Lower lobe of right lung (tissue), 2 donors: ENCODE results near the gene C2CD4C. TPM values are rescaled to one million over a fixed set of nuclear protein-coding genes. Genes with fewer than 3 reads are reported as not detected.

Experiments
- ATAC-seq, 2 donors: fragments of 200-7000 bp; cut with Tn5 transposase; one replicate each; pipeline ENCODE4 v1.9.1; 2020 to 2022; ENCODE audit warnings: mild to moderate bottlenecking in 2 of 2, moderate library complexity in 2 of 2
- DNase-seq: peaks from one replicate; pipeline ENCODE4 v3.0.0-alpha.2; 2020
- H3K27ac ChIP-seq: fragments of 200-600 bp; one replicate; pipeline ENCODE4 v1.8.0; 2022
- H3K27me3 ChIP-seq: fragments of 200-600 bp; one replicate; pipeline ENCODE4 v1.8.0; 2022; ENCODE audit warnings: low read depth
- H3K36me3 ChIP-seq: fragments of 200-600 bp; one replicate; pipeline ENCODE4 v1.8.0; 2022; ENCODE audit warnings: mild to moderate bottlenecking
- H3K4me1 ChIP-seq: fragments of 200-600 bp; one replicate; pipeline ENCODE4 v1.8.0; 2022
- H3K4me3 ChIP-seq: fragments of 200-600 bp; one replicate; pipeline ENCODE4 v1.8.0; 2022; ENCODE audit warnings: mild to moderate bottlenecking
- H3K9me3 ChIP-seq: fragments of 200-600 bp; one replicate; pipeline ENCODE4 v1.8.0; 2022
- intact Hi-C: fragments of 100-400 bp; cut with DNase I; formaldehyde crosslinking; loops from one replicate; pipeline ENCODE4 v1.11.0; 2022
- total RNA-seq: library from RNA; stranded (reverse); fragmentation: NEBNext Ultra II Directional; extraction: Animal tissue kit (Norgen Biotek cat#: 25700); gene quantifications from one replicate; pipeline ENCODE4 v1.2.1, GENCODE V29; 2021
- TF ChIP-seq, protein P1 (sequence below): fragments of 200-600 bp; IDR thresholded peaks from one replicate; pipeline ENCODE4 v1.8.0; 2022; ENCODE audit warnings: antibody characterized with exemption, mild to moderate bottlenecking
- donor health status: DM: no; HTN: yes; CAD: no; lungs with severe emphysema.

C2CD4C gene
- total RNA-seq, 1 donor from 2014 or later = 2.2 TPM

DNA sequence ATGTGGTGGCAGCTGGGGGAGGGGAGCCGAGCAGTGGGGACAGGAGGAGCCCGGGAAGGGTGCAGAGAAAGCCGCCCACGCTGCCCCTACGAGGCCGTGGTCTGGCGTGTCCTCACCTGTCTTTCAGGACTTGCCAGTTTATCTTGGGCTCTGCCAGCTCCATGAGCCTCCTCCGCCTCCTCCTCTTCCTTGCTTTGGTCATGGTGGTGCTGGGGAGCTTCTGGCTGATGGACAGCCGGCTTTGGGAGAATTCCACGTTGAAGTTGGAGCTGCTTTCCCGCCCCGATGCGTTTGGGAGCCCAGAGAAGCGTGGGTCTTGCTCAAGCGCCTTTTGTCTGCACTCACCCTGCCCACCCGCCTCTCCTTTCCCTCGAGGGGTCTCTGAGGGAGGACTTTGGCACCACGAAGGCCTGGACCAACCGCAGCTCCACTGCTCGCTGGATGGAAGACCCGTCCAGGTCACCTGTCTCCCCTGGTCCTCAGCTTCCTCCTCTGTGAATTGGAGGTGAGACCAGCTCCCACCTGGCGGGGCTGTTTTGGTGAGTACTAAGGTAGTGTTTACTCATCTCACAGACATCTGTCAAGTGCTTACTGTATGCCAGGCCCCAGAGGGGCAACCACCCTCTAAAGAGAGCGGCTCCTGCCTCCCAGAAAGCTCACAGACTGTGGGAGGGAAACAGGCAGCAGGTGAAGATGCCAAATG is 34.6 kb downstream of the C2CD4C start:
- intact Hi-C loops = no loop called here
- TF ChIP-seq, protein P1, sequence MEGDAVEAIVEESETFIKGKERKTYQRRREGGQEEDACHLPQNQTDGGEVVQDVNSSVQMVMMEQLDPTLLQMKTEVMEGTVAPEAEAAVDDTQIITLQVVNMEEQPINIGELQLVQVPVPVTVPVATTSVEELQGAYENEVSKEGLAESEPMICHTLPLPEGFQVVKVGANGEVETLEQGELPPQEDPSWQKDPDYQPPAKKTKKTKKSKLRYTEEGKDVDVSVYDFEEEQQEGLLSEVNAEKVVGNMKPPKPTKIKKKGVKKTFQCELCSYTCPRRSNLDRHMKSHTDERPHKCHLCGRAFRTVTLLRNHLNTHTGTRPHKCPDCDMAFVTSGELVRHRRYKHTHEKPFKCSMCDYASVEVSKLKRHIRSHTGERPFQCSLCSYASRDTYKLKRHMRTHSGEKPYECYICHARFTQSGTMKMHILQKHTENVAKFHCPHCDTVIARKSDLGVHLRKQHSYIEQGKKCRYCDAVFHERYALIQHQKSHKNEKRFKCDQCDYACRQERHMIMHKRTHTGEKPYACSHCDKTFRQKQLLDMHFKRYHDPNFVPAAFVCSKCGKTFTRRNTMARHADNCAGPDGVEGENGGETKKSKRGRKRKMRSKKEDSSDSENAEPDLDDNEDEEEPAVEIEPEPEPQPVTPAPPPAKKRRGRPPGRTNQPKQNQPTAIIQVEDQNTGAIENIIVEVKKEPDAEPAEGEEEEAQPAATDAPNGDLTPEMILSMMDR = no peak
- no peak for ATAC-seq
- DNase-seq = no peak
- no peak overlapping the region for H3K4me3 ChIP-seq
- H3K4me1 ChIP-seq = peaks cover 7% of the 10 kb centered on the region
- H3K9me3 ChIP-seq = no peaks in the 10 kb centered on the region
- no peaks in the 10 kb centered on the region for H3K36me3 ChIP-seq
- no peak overlapping the region for H3K27ac ChIP-seq
- H3K27me3 ChIP-seq = peaks cover 29% of the 10 kb centered on the region

DNA sequence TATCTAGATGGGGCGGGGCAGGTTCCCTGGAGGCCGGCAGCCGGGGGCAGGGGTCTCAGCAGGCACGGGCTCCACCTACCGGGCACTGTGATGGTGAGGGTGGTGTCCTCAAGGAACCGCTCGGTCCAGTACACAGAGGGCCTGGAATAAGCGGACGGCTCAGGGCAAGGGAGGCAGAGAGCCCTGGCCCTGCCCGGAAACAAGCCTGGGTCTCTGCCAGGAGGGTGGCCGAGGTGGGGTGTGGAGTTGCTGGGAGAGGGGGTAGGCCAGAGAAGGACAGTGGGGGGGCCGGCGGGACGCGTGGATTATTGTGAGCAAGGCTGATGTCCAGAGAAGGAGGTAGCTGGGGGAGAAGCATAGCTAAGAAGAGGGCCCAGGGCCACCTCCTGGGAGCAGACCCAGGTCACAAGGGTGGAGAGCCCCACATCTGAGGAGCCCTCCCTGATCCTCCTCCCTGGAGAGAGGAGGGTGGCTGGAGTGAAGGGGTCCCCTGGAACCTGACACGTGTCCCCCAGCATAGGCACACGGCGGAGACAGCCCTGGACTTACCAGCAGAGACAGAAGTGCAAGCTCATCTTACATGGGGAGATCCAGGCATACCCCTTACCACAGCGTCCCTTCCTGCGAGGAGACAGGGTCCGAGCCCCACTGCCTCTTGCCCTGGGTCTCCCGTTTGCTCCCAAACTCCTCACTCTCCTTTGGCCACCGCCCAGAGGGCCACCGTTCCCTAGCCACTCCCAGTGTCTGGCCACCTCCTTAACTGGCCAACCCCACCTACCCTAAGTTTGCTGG is 35.4 kb downstream of the C2CD4C start:
- H3K27me3 ChIP-seq = peaks cover 29% of the 10 kb centered on the region
- intact Hi-C loops = no loop called here

GRCh38 chr19:372306-372890 is 36.5 kb downstream of the C2CD4C start:
- peak; percentile 42 to 51 for ATAC-seq
- TF ChIP-seq, protein P1 = no peak

More for the DNA sequence above, 35.4 kb downstream of the C2CD4C start:
- H3K4me1 ChIP-seq = peaks cover 7% of the 10 kb centered on the region
- H3K9me3 ChIP-seq = no peaks in the 10 kb centered on the region
- no peak overlapping the region for H3K27ac ChIP-seq
- no peaks in the 10 kb centered on the region for H3K36me3 ChIP-seq
- TF ChIP-seq, protein P1 = no peak
- ATAC-seq (peak; percentile 17 to 30), DNase-seq (no peak)
- H3K4me3 ChIP-seq = no peak overlapping the region

GRCh38 chr19:371501-372168 is 37.3 kb downstream of the C2CD4C start:
- ATAC-seq (no peak), DNase-seq (no peak)
- Histone ChIP-seq H3K4me1 (peaks cover 7% of the 10 kb centered on the region), H3K9me3 (no peaks in the 10 kb centered on the region), H3K36me3 (no peaks in the 10 kb centered on the region), H3K4me3 (no peak overlapping the region), H3K27me3 (peaks cover 29% of the 10 kb centered on the region), H3K27ac (no peak overlapping the region)
- TF ChIP-seq, protein P1 = no peak
- intact Hi-C loops = no loop called here

More at GRCh38 chr19:372306-372890, 36.5 kb downstream of the C2CD4C start:
- Histone ChIP-seq H3K4me3 (no peak overlapping the region), H3K27me3 (peaks cover 29% of the 10 kb centered on the region), H3K4me1 (peaks cover 7% of the 10 kb centered on the region), H3K36me3 (no peaks in the 10 kb centered on the region), H3K9me3 (no peaks in the 10 kb centered on the region), H3K27ac (no peak overlapping the region)
- intact Hi-C loops = no loop called here
- no peak for DNase-seq

GRCh38 chr19:370641-371330 is 38.2 kb downstream of the C2CD4C start:
- H3K36me3 ChIP-seq = no peaks in the 10 kb centered on the region
- H3K27me3 ChIP-seq = peaks cover 29% of the 10 kb centered on the region

More at GRCh38 chr19:370641-371330, 38.2 kb downstream of the C2CD4C start:
- Histone ChIP-seq H3K27ac (no peak overlapping the region), H3K9me3 (no peaks in the 10 kb centered on the region), H3K4me3 (no peak overlapping the region), H3K4me1 (peaks cover 7% of the 10 kb centered on the region)
- TF ChIP-seq, protein P1 = no peak
- intact Hi-C loops = no loop called here
- ATAC-seq (no peak), DNase-seq (no peak)
